ENCODE results near the gene PRAC2.

PRAC2 gene

DNA sequence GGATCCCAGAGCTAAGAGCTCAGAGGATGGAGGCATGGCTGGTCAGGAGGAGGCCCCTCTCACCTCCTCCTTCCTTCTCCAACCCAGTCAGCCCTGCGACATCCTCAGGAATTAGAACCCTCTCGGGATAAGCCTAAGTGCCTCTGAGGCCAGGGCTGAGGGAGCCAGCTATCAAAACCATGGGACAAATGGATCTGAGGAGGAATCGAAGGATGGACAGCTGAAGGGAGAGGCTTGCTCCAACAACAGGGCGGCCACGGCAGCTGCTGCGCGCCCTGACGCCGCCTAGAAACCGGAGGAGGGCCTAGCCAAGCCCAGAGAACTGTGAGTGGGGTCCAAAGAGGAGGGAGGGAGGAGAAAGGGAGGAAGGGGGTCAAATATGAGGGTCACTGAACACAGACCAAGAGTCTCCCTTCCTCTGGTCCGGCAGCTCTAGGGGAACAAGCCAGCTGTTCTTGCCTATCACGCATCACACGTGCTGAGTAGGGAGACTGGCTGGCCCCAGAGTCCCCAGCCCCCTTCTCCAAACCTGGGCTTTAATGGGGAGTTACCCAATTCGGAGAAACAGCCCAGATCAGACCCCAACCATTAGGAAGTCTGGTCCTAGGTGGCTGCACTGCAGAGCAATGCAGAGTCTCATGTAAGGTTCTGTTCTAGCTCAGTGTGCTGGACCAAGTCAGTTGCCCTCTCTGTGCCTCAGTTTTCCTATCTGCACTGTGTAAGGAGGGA, 11.5 kb downstream of the PRAC2 start:
- no peak for DNase-seq (ENCODE audit: low spot score)

DNA sequence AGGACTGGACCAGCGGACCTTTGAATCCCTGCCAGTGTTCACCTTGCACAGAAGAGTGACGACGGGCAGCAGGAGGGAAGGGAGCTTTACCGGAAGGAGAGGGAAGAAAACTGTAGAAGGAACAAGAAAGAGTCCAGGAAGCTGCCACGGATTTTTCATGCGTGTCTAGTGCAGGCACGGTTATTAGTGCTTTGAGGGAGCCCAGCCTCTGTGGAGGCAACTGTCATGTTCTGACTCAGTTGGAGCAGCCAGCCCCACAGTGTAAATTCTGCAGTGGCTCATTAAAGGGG, 12.0 kb downstream of the PRAC2 start:
- DNase-seq (ENCODE audit: low spot score): no peak

DNA sequence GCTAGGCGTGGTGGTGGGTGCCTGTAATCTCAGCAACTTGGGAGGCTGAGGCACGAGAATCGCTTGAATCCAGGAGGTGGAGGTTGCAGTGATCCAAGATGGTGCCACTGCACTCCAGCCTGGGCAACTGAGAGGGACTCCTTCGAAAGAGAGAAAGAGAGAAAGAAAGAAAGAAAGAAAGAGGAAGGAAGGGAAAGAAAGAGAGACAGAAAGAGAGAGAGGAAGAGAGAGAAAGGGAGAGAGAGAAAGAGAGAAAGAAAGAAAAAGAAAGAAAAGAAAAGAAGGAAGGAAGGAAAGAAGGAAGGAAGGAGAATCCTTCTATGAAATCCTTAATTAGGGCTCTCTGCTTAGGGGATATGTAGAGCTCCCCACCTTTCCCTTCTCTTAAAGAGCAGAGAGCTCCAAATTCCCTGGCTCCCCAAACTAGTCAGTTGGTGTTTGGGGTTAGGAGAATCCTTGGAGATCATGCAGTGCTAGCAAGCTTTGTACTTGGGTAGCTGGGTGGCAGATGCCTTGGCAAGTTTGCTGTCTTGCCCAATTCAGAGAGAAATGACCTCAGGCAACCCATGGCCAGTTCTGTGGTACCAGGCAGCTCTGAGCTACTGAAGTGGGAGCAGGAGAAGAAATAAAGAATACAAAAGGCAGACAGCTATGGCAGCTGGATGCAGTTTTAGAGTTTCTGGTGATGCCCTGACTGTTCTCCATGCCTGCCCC, 14.5 kb downstream of the PRAC2 start:
- no peak for DNase-seq (ENCODE audit: low spot score)

DNA sequence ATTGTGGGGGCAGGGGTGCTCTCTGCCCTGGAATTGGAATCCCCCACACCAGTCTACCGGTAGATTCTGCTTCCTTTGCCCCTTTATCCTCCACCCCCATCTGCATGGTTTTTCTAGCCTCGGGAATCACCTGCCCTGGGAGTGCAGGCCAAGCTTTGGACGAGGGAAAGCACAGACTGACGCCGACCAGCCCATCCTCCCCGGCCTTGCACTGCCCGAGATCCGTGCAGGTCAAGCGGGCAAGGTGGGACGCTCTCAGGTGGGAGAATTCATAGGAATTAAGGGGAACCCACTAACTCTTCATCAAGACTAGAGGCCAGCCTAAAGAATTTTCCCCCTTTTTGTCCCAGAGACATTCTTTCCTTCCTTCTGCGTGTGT, 15.4 kb downstream of the PRAC2 start:
- no peak for DNase-seq (ENCODE audit: low spot score)

DNA sequence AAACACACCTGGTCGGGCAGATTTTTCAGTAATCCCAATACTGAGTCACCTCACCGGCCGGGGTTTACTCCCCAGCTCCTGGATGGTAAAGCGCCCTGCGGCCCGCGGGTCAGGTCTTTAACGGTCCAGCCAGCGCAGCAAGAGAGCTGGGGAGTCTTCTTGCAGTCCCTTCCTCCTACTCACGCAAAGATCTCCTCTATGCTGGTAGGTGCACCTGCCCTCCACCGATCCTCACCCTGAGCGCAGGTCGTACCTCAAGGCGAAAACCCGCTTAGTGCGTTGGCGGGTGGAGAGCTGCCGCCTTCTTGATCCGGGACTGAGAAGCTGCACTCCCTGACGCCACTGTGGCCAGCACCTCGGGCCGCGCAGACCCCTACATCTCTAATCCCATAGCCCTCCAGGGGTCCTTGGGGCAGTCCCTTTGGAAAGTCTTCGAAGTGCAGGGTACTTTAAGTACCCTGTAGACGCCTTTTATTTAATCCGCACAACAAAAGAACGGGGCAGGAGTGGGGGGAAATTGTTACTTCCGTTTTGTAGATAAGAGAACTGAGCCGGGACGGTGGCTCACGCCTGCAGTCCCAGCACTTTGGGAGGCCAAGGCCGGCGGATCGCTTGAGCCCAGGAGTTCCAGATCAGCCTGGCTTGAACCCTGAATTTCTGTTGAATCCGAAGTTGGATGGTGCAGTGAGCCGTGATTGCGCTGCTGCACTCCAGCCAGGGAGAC, 16.0 kb downstream of the PRAC2 start:
- DNase-seq (ENCODE audit: low spot score): no peak

DNA sequence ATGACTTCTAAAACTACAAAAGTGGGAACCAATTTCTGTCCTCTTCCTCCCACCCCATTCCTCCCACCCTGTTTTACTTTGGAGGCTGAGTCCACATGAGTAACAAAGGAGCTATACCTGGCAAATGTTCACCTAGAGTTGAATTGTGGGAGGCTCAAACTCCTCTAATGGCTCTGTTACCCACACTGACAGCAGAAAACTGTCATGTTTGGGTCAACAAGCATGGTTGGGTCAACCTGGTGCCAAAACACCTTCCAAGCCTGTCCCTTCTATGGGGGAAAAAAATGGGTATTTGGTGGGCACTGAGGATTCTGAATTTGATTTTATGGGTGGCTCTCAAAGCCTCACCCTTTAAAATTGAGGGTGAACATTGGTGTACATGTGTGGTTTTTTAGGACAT, 17.6 kb downstream of the PRAC2 start:
- no peak for DNase-seq (ENCODE audit: low spot score)

DNA sequence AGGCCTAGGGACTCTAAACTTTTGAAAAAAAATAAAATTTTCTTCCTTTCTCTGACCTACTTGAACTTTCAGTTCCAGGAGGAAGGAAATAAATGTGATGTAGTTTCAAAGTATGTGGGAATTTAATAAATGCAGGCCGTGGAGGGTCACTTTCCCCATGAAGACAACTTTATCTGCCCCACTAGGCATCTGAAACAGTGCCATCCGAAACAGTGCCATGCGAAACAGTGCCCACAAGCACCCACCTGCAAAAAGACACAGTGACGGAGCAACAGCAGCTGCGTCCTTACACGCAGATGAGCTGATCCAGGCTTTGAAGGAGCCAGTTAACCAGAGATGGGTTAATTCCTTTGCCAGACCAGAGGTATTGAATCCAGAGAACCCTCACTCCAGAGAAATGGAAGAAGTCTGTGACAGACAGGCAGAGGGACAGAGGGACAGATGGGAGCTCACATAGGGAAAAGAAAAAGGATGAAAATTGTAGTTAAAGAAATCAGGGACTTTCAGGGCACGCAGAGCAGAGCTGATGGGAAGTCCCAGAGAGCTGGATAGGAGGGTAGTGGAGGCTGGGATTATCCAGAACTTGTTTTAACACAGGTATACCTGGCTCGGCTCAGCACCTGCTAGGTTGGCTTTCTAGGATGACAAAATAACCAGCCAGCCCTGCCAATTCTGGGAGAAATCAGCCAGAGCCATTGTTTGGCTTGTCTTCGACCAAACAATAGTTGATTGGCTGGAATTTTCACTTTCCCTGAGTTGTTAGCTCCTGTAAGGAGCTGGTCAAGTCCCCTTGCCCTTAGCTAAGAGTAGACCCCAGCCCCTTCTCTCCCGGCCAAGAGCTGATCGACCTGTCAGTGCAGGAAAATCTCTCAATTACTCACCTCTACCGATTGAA, 22.6 kb downstream of the PRAC2 start:
- no peak for DNase-seq (ENCODE audit: low spot score)

DNA sequence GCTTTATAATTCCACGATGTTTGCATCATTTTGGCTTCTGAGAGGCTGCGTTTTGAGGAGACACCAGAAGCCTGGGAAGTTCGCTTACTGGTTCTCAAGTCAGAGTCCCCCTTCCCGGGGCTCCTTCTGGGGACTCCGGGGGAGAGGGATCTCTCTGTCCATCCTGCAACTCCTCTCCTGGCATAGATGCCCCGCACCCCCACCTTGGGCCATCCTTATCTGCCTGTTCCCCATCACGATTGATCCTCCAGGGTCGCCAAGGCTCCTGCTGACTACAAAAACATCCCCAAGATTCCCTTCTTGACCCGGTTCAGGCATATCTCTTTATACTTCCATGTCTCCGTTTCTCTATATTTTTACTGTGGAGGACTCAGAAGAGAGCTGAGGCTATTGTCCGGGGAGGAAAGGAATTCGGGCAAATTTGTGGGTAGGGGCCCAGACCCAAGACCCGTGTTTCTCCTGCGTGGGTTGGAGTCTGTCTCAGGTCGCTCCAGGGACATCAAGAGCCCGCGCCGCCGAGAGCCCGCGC, 24.0 kb downstream of the PRAC2 start:
- DNase-seq (ENCODE audit: low spot score): no peak

DNA sequence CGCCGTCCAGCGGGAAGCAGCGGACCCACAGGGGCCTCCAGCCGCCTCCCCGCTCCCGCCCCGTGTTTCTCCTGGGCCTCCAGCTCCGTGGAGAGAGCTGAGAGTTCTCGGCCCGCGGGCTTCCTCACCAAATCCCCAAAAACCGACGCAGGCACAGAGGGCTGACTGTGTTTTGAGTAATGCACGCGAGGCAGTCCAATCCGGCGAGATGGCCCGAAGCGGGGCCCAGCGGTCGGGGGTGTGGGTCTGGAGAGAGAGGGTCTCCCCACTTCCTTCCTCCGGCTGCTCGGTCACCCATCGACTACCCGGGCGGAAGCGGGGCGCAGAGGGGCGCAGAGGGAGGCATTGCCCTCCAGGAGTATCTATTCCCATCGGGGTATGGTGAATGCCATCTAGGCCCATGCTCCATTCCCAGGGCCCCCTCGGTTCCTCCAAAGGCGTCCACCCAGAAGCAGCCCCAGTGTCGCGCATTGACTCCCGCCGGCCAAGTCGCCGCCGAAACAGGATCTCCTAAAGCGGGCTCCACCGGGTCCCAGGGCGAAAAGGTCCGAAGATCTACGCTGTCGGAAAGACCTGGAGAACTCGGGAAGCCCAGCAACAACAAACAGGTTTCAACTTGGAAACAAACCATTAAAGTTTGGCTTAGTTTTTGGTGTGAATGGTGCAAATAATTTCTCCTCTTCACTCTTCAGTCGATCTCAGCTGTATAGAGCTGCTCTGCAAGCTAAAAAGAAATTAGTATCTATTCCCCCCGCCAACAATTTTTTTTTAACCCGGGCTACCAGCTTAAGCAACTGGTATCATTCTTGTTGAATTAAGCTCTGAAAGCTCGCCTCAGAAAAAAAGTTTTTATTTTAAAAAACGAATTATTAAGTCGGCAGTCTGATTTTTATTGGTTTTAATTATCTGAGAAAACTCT, 24.7 kb downstream of the PRAC2 start:
- DNase-seq (ENCODE audit: low spot score): no peak

DNA sequence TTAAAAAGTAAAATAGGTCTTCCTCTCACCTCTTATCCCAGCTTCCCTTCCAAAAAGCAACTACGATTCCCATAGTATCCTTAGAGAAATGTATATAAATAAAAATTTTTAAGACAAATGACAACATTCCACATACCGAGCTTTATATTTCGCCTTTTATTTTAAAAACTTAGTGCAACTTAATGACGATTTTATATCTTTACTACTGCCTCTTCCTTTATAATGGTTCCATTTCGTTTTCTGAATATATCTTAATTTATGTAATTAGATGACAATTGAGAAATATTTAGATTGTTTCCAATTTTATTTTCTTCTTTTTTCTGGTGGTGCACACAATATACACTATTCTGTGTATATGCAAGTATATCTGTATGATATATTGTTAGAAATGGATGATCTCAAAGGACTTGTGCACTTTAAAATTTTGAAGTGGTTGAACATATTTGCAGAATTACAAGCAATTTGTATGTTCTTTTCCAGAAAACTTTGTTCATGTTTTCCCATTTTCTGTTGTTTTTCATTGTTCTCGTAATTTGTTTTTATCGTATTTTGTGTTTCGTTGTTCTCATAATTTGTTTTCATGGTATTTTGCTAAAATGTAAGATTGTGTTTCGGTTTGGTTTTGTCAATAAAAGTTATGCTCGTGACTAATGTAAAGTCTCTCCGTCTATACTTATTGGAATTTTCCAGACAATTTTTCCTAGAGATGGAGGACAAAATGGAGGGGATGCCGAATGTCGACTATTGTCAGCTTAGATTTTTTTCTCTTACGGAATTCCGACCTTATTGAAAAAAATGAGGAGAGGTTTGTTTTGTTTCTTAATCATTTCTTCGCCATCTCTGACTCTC, 26.0 kb downstream of the PRAC2 start:
- no peak for DNase-seq (ENCODE audit: low spot score)

DNA sequence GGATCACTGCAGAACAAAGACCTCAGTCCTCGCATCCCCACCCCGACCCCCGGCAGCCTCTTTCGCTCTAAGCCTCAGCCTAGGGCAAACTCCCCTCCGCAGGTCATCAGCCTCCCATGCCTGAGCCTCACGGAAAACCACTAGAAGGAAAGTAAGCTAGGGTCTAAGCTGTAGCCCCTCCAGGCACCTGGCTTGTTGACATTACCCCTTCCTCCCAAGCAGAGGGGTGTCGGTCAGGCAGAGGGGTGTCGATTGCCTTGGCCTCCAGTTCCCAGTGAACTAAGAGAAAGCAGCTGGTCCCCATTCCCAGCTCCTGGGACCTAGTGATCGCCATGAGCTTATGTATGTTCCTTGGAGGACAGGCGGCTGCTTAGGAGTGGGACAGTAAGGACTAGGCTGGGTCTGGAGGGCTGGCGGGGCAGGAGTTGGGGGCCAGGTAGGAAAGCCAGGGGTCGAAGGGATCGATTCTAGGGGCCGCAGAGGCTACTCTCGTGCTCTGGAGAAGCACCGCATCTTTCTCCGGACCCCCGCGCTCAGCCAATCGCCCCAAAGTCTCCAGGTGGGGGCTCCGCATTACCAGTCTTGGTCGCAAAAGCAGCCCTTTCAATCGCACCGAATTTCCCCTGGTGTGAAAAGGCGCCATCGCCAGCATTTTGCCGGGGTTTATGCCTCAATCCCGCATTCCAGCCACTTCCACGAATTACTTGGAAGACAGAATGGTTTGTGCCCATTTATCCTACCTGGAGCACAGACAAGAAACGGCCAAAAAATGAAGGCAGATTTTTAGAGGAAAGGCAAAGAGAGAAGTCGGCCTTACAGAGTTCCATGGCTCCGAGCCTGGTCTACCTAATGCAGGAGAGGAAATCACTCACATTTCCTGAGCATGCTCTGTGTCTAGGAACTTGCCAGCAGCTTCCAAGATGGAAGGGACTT, 26.9 kb downstream of the PRAC2 start:
- no peak for DNase-seq (ENCODE audit: low spot score)

DNA sequence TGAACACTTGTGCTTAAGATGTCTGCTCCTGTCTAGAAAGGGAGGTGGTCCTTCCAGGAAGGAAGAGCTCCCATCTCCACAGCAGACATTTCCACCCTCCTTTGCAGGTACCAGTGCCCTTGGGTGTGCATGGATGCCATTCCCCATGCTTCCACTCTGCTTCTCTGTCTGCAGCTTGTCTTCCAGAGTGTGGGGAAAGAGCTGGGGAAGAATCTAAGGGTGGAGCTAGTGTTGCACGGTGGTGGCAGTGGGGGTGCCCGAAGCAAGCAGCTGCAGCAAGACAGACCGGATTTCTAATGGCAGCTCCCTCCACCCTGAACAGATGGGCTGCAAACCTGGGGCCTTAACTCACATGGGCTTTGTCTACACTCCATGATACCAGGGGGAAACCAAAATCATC, 28.2 kb downstream of the PRAC2 start:
- peak; percentile 49 for DNase-seq (ENCODE audit: low spot score)

DNA sequence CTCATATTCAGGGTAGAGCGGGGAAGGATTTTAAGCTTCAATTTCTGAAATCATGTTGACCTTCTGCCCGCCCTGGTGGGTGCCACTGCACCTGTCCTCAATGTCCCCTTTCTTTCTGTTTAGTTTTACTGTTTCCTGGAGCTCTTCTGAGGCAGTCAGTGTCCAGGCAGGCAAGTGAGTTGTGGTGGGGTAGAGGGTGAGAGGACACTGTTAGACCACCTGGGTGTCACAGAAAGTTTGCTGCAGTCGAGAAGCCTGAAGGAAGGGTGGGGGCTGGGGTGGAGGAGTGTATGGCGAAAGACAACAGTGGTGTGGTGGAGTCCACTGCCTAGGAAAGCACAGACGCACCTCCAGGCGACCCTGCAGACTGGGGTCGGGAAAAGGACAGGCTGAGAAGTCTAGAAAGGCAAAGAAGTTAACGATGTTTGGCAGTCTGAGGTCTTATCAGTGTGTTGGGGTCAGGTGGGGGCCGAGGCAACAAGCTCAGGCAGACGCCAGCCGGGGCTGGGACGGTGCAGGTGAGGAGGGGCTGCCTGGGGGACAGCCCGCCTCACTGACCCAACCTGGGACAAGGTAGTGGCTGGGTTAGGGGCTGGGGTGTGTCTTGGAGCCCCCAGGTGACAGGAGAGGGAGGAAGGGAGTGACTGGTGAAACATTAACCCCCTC, 28.9 kb downstream of the PRAC2 start:
- no peak for DNase-seq (ENCODE audit: low spot score)

DNA sequence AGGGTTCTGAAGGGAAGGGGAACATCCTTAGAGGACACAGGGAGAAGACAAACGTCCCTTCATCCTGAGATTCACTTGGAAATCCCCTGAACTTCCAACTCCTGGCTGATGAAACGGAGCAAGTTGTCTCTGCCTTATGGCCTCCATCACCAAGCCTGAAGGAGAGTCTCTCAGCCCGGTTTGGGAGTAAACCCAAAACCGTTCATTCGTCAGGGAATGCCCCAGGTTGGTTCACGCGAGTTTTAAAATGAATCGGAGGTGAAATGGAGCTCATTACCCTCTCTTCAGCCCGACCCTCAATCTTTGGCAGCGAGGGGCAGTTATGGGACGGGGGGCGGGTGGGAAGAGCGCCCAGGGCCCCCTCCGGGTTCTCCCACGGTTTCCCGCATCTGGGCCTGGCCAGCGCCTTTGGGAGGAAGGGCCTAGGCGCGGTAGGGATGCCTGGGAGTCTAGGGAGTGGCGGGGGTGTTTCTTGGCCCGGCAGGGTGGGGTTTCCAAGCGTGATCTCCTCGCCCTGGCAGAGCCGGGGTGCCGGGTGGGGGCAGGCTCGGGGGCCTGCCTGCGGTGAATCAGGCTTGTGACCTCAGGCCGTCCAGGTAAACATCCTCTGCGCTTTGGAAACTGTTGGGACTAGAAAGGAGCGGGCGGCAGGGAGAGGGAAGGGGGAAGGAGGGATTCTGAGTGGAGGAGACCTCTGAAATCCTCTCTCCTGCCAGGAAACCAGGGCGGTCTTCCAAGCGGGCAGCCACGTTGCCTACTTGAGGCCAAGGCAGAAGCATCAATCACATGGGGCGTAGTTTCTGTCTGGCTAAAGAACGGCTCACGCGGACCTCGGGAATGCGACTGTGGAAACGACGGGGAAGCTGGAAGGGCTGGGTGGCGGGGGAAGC, 29.7 kb downstream of the PRAC2 start:
- peak; percentile 32 for DNase-seq (ENCODE audit: low spot score)

DNA sequence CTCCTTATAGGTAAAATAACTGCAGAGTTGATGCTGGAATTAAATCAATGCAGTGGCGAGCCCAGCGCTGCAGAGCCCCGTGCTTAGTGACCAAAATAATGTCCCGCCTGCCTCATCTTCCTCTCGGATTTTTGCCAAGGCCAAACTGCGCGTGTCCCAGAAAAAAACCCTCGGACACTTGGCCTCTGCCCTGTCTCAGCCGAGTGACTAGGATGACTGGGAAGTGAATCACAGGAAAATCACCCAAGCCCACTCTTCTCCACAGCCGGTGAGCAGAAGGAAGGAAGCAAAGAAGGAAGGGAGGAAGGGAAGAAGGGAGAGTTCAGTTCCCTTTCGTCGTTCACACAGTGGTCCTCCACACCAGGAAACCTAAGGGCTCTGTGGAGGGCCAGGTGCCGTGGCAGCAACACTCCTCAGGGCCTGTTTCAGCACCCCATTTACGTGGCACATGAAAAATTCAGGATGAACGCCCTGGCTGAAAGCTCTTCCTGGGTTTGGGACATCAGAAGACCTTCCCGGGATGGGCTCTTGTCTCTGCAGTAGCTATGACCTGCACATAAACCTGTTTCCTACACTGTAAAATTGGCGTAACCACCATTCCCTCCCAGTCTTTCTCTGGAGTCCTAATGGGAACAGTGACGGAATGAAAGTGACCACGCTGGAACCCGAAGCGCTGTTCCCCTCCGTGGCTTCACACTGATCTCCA, 31.0 kb downstream of the PRAC2 start:
- DNase-seq (ENCODE audit: low spot score): no peak

DNA sequence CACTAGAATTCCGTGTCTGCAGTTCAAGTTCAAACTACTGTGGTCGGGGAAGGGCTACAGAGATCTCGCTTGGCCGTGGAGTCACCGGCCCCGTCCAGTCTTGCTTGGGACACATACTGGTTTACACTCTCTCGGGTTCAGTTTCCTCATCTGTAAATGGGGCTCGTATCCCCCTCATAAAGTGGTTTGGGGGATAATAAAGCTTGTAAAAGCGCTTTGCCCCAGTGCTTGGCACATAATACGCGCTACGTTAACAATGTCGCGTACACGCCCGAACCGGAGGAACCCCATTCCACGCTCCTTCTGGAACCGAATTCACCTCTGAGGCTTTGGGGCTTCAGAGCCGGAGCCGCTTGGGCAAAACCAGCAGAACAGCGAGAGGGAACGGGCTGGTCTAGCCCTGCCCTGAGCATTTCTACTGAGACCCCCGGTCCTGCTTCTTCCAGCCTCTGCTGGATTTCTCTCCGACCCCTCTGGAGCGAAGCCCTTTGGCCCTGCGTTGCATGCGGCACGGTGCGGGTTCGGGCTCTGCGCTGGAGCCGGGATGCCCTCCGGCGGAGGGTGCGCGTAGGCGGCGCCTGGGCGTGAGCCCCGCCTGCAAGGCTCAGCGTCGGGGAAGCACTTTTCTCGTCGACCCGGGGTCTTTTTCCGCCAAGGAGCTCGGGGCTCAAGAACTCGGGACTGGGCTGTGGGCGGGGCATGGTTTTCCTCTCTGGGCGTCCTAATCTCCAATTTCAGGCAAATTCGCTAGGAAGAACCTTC, 31.7 kb downstream of the PRAC2 start:
- DNase-seq (ENCODE audit: low spot score): peak; percentile 76
